Astrocyte of the spinal cord (primary cell): Measurements from ENCODE around the gene RTL9.
"Not testable (repeated sequence)": the region's sequence is repeated elsewhere in the genome, so short reads cannot be mapped to it uniquely, and the experiment has no call there.

Experiments
- DNase-seq: peaks from one replicate; pipeline ENCODE4 v3.0.0; 2011; ENCODE audit warnings: low read depth, low spot score
- H3K4me3 ChIP-seq: 2 replicates; pipeline ENCODE4 v1.5.1; 2011; ENCODE audit warnings: low read depth, mild to moderate bottlenecking, low read length, moderate library complexity
- CTCF ChIP-seq: IDR thresholded peaks from 2 replicates; pipeline ENCODE4 v1.5.1; 2012; ENCODE audit warnings: low read depth, mild to moderate bottlenecking, low read length, inconsistent platforms
- in situ Hi-C: cut with HindIII; loops from 2 replicates; pipeline ENCODE4 v1.10.0; 2017; ENCODE audit warnings: low sequenced_read_pairs

Gene RTL9

GRCh38 chrX:110322603-110323002 lies 36.0 kb upstream of the RTL9 start:
- no peak overlapping the region for H3K4me3 ChIP-seq
- TF ChIP-seq CTCF: no peak
- DNase-seq: peak; percentile 9
- in situ Hi-C loops: no loop called here

- no peak overlapping the region for H3K4me3 ChIP-seq
- in situ Hi-C loops: no loop called here
- DNase-seq: no peak
- no peak for TF ChIP-seq CTCF
These were observed 31.9 kb upstream of the RTL9 start for GRCh38 chrX:110326712-110327111.

- in situ Hi-C loops: no loop called here
These were observed 31.3 kb upstream of the RTL9 start for GRCh38 chrX:110327336-110327735.

GRCh38 chrX:110328613-110329012 lies 30.0 kb upstream of the RTL9 start:
- in situ Hi-C loops, DNase-seq, H3K4me3 ChIP-seq: not testable (repeated sequence)

More at GRCh38 chrX:110327336-110327735, 31.3 kb upstream of the RTL9 start:
- H3K4me3 ChIP-seq: no peak overlapping the region
- no peak for TF ChIP-seq CTCF
- DNase-seq: no peak

- TF ChIP-seq CTCF: no peak
- no peak for DNase-seq
- in situ Hi-C loops: no loop called here
- no peak overlapping the region for H3K4me3 ChIP-seq
These were observed 27.1 kb upstream of the RTL9 start for GRCh38 chrX:110331444-110332030.

- DNase-seq, H3K4me3 ChIP-seq, in situ Hi-C loops: not testable (repeated sequence)
These were observed 25.2 kb upstream of the RTL9 start for GRCh38 chrX:110333458-110333857.

GRCh38 chrX:110338935-110339334 lies 19.7 kb upstream of the RTL9 start:
- in situ Hi-C loops: no loop called here
- DNase-seq: no peak
- TF ChIP-seq CTCF: no peak
- H3K4me3 ChIP-seq: no peak overlapping the region
